Trophoblast cell (in vitro differentiated cells and primary cell): Measurements from ENCODE around the gene MEAK7.

Experiments used
- DNase-seq, 2 donors: peaks; one replicate each; pipeline ENCODE4 v3.0.0-alpha.2; 2016
- H2AFZ ChIP-seq: 2 replicates; pipeline ENCODE4 v1.6.1; 2013; ENCODE audit warnings: low read length, moderate library complexity, mild to moderate bottlenecking; ENCODE audit not compliant: insufficient read depth, poor library complexity
- H2AK5ac ChIP-seq: 2 replicates; pipeline ENCODE4 v1.6.1; 2013; ENCODE audit warnings: mild to moderate bottlenecking, low read length
- H2BK120ac ChIP-seq: 2 replicates; pipeline ENCODE4 v1.6.1; 2013; ENCODE audit warnings: low read length, mild to moderate bottlenecking, moderate library complexity; ENCODE audit not compliant: insufficient read depth, poor library complexity
- H2BK12ac ChIP-seq: 2 replicates; pipeline ENCODE4 v1.6.1; 2013; ENCODE audit warnings: mild to moderate bottlenecking, low read length, moderate library complexity
- H2BK5ac ChIP-seq: 2 replicates; pipeline ENCODE4 v1.6.1; 2013; ENCODE audit warnings: low read length, low read depth, moderate library complexity, mild to moderate bottlenecking; ENCODE audit not compliant: poor library complexity
- H3K14ac ChIP-seq: 2 replicates; pipeline ENCODE4 v1.6.1; 2013; ENCODE audit warnings: mild to moderate bottlenecking, low read length
- H3K18ac ChIP-seq: 2 replicates; pipeline ENCODE4 v1.6.1; 2013; ENCODE audit warnings: mild to moderate bottlenecking, low read length
- H3K23ac ChIP-seq: 2 replicates; pipeline ENCODE4 v1.6.1; 2013; ENCODE audit warnings: low read length
- H3K27ac ChIP-seq: 2 replicates; pipeline ENCODE4 v1.5.1; 2013; ENCODE audit warnings: low read depth, mild to moderate bottlenecking, inconsistent platforms, low read length, moderate library complexity
- H3K27me3 ChIP-seq: 2 replicates; pipeline ENCODE4 v1.6.1; 2013; ENCODE audit warnings: inconsistent platforms, mild to moderate bottlenecking, low read length, moderate library complexity; ENCODE audit not compliant: insufficient read depth
- H3K36me3 ChIP-seq, 2 experiments: 1 replicate in 1 of 2; 2 replicates in 1 of 2; pipeline ENCODE4 v1.6.1; 2013; ENCODE audit warnings: low read length in 2 of 2, mild to moderate bottlenecking in 2 of 2, moderate library complexity in 1 of 2; ENCODE audit not compliant: insufficient read depth in 2 of 2, control insufficient read depth in 1 of 2
- H3K4ac ChIP-seq: 2 replicates; pipeline ENCODE4 v1.6.1; 2013; ENCODE audit warnings: low read depth, mild to moderate bottlenecking, low read length, moderate library complexity
- H3K4me1 ChIP-seq, 2 experiments: 1 replicate in 1 of 2; 2 replicates in 1 of 2; pipeline ENCODE4 v1.6.1; 2013; ENCODE audit warnings: low read length in 2 of 2, mild to moderate bottlenecking in 2 of 2, moderate library complexity in 1 of 2; ENCODE audit not compliant: insufficient read depth in 2 of 2, control insufficient read depth in 1 of 2
- H3K4me2 ChIP-seq: 2 replicates; pipeline ENCODE4 v1.6.1; 2013; ENCODE audit warnings: inconsistent platforms, mild to moderate bottlenecking, low read length, moderate library complexity
- H3K4me3 ChIP-seq: 2 replicates; pipeline ENCODE4 v1.5.1; 2013; ENCODE audit warnings: mild to moderate bottlenecking, low read depth, low read length, inconsistent platforms
- H3K79me1 ChIP-seq: one replicate; pipeline ENCODE4 v1.6.1; 2013; ENCODE audit warnings: low read length
- H3K79me2 ChIP-seq: 2 replicates; pipeline ENCODE4 v1.6.1; 2013; ENCODE audit warnings: low read length, mild to moderate bottlenecking; ENCODE audit not compliant: control insufficient read depth, insufficient read depth, poor library complexity
- H3K9ac ChIP-seq: 2 replicates; pipeline ENCODE4 v1.6.1; 2013; ENCODE audit warnings: mild to moderate bottlenecking, low read length
- H3K9me3 ChIP-seq: 2 replicates; pipeline ENCODE4 v1.6.1; 2013; ENCODE audit warnings: low read depth, mild to moderate bottlenecking, control low read depth, inconsistent platforms, low read length; ENCODE audit not compliant: insufficient read depth
- H4K12ac ChIP-seq: 2 replicates; pipeline ENCODE4 v1.6.1; 2013; ENCODE audit warnings: low read depth, mild to moderate bottlenecking, low read length, moderate library complexity
- H4K8ac ChIP-seq: 2 replicates; pipeline ENCODE4 v1.6.1; 2013; ENCODE audit warnings: low read depth, mild to moderate bottlenecking, low read length, moderate library complexity
- H4K91ac ChIP-seq: one replicate; pipeline ENCODE4 v1.6.1; 2013; ENCODE audit warnings: low read depth, mild to moderate bottlenecking, low read length, moderate library complexity
- WGBS: extraction: QIAGEN DNeasy Blood & Tissue Kit; methylation state at CpG from one replicate; pipeline ENCODE4 v1.1.7; 2013; ENCODE audit warnings: missing lambda C conversion rate; ENCODE audit not compliant: insufficient read length, insufficient coverage; ENCODE audit errors: extremely low coverage; 5-methylcytosine and 5-hydroxymethylcytosine counted together

MEAK7 gene

GRCh38 chr16:84505249-84506187 lies 1.1 kb upstream of the MEAK7 start:
- no peak for DNase-seq
- peak overlapping the region; percentile 14 for H3K27ac ChIP-seq
- peak overlapping the region; percentile 44 for H3K4me2 ChIP-seq
- H3K9ac ChIP-seq = no peak overlapping the region
- peak overlapping the region; percentile 75 for H2BK5ac ChIP-seq
- H3K79me1 ChIP-seq = peaks cover 13% of the 10 kb centered on the region
- H3K4ac ChIP-seq = peak overlapping the region; percentile 66
- peaks cover 2 to 4% of the 10 kb centered on the region in 2 experiments for H3K36me3 ChIP-seq
- peaks cover 5% of the 10 kb centered on the region for H3K9me3 ChIP-seq
- peak overlapping the region; percentile 87 for H2AK5ac ChIP-seq
- H2BK12ac ChIP-seq = peak overlapping the region; percentile 85
- H4K12ac ChIP-seq = peak overlapping the region; percentile 88
- H2AFZ ChIP-seq = no peak overlapping the region
- peak overlapping the region; percentile 94 for H4K8ac ChIP-seq
- peak overlapping the region; percentile 96 for H4K91ac ChIP-seq
- H3K18ac ChIP-seq = peak overlapping the region; percentile 90
- no peak overlapping the region for H3K4me3 ChIP-seq
- peaks cover 6% of the 10 kb centered on the region for H3K79me2 ChIP-seq
- H3K4me1 ChIP-seq = peaks cover 26 to 36% of the 10 kb centered on the region in 2 experiments
- H3K27me3 ChIP-seq = no peaks in the 10 kb centered on the region
- H3K23ac ChIP-seq = no peak overlapping the region
- H3K14ac ChIP-seq = peak overlapping the region; percentile 88
- WGBS = no CpG with 5 or more reads among the region's 33 CpGs
- H2BK120ac ChIP-seq = peak overlapping the region; percentile 91

- Histone ChIP-seq H3K14ac (peak overlapping the region; percentile 76), H4K12ac (no peak overlapping the region), H3K18ac (peak overlapping the region; percentile 89), H3K79me2 (peaks cover 6% of the 10 kb centered on the region), H3K4ac (peak overlapping the region; percentile 68), H2AFZ (peak overlapping the region; percentile 87), H2AK5ac (peak overlapping the region; percentile 85), H3K36me3 (peaks cover 4 to 7% of the 10 kb centered on the region in 2 experiments), H3K23ac (no peak overlapping the region), H2BK120ac (no peak overlapping the region), H2BK12ac (peak overlapping the region; percentile 59), H3K27me3 (no peaks in the 10 kb centered on the region), H3K4me3 (peak overlapping the region; percentile 95), H4K8ac (peak overlapping the region; percentile 57), H3K9me3 (peaks cover 5% of the 10 kb centered on the region), H3K4me1 (peaks cover 31 to 45% of the 10 kb centered on the region in 2 experiments), H3K27ac (no peak overlapping the region), H2BK5ac (no peak overlapping the region), H3K9ac (peak overlapping the region; percentile 3), H4K91ac (peak overlapping the region; percentile 91), H3K79me1 (peaks cover 13% of the 10 kb centered on the region), H3K4me2 (peak overlapping the region; percentile 67)
- no CpG with 5 or more reads among the region's 13 CpGs for WGBS
- DNase-seq = no peak
Observed at GRCh38 chr16:84503751-84504395, 586 bp downstream of the MEAK7 start.

GRCh38 chr16:84502581-84502980 lies 1.9 kb downstream of the MEAK7 start:
- H4K12ac ChIP-seq = no peak overlapping the region
- H3K79me2 ChIP-seq = peaks cover 6% of the 10 kb centered on the region
- no peak overlapping the region for H2BK5ac ChIP-seq
- no peak overlapping the region for H2BK12ac ChIP-seq
- no peak overlapping the region for H2AK5ac ChIP-seq
- H3K4me2 ChIP-seq = no peak overlapping the region
- no peak overlapping the region for H3K27ac ChIP-seq
- H3K27me3 ChIP-seq = no peaks in the 10 kb centered on the region
- no CpG with 5 or more reads among the region's 6 CpGs for WGBS
- no peak overlapping the region for H4K8ac ChIP-seq
- no peak overlapping the region for H2BK120ac ChIP-seq
- H3K9me3 ChIP-seq = peaks cover 5% of the 10 kb centered on the region
- H3K18ac ChIP-seq = no peak overlapping the region
- H4K91ac ChIP-seq = no peak overlapping the region
- peaks cover 13% of the 10 kb centered on the region for H3K79me1 ChIP-seq
- H3K9ac ChIP-seq = no peak overlapping the region
- H3K4me1 ChIP-seq = peaks cover 32 to 47% of the 10 kb centered on the region in 2 experiments
- H2AFZ ChIP-seq = no peak overlapping the region
- H3K4me3 ChIP-seq = no peak overlapping the region
- DNase-seq = no peak
- no peak overlapping the region for H3K23ac ChIP-seq
- H3K4ac ChIP-seq = no peak overlapping the region
- H3K36me3 ChIP-seq = peaks cover 6 to 10% of the 10 kb centered on the region in 2 experiments
- H3K14ac ChIP-seq = no peak overlapping the region

- no CpG with 5 or more reads among the region's 13 CpGs for WGBS
- Histone ChIP-seq H3K79me1 (peaks cover 13% of the 10 kb centered on the region), H3K4ac (no peak overlapping the region)
Observed at GRCh38 chr16:84502075-84502474, 2.4 kb downstream of the MEAK7 start.

More at GRCh38 chr16:84502075-84502474, 2.4 kb downstream of the MEAK7 start:
- Histone ChIP-seq H2BK120ac (no peak overlapping the region), H3K36me3 (peaks cover 8 to 14% of the 10 kb centered on the region in 2 experiments), H3K4me2 (no peak overlapping the region), H3K4me3 (no peak overlapping the region), H3K9me3 (peaks cover 5% of the 10 kb centered on the region), H3K23ac (no peak overlapping the region), H3K14ac (no peak overlapping the region), H2BK12ac (no peak overlapping the region), H4K91ac (no peak overlapping the region), H2BK5ac (no peak overlapping the region), H2AK5ac (no peak overlapping the region), H3K27me3 (no peaks in the 10 kb centered on the region), H2AFZ (no peak overlapping the region), H3K9ac (no peak overlapping the region), H3K18ac (no peak overlapping the region), H3K27ac (no peak overlapping the region), H4K8ac (no peak overlapping the region), H4K12ac (no peak overlapping the region), H3K79me2 (peaks cover 6% of the 10 kb centered on the region), H3K4me1 (peaks cover 32 to 47% of the 10 kb centered on the region in 2 experiments)
- no peak for DNase-seq
